ENCODE data around the gene NABP2. TPM values are rescaled to one million over a fixed set of nuclear protein-coding genes. Genes with fewer than 3 reads are reported as not detected.

The NABP2 gene
- total RNA-seq, 1 donor from 2014 or later: 23.7 TPM

- H3K36me3 Mint-ChIP-seq: peaks cover 27% of the 10 kb centered on the region
- no peak overlapping the region for H3K4me3 Mint-ChIP-seq
- no peaks in the 10 kb centered on the region for H3K27me3 Mint-ChIP-seq (ENCODE audit: low read depth)
- TF ChIP-seq CTCF (IDR thresholded peaks at IDR 0.05; ENCODE audit: unreplicated experiment): no peak
- no peak for DNase-seq (ENCODE audit: low spot score in 2 of 2, unreplicated experiment in 2 of 2)
- no peaks in the 10 kb centered on the region for H3K9me3 Mint-ChIP-seq
- no peaks in the 10 kb centered on the region for H3K4me1 Mint-ChIP-seq
- no peak overlapping the region for H3K27ac Mint-ChIP-seq
These were observed 18.7 kb upstream of the NABP2 start for GRCh38 chr12:56205445-56205844.

GRCh38 chr12:56206452-56207166 is 17.5 kb upstream of the NABP2 start:
- Mint-ChIP-seq H3K9me3 (no peaks in the 10 kb centered on the region), H3K36me3 (peaks cover 33% of the 10 kb centered on the region)

GRCh38 chr12:56208006-56208405 is 16.1 kb upstream of the NABP2 start:
- H3K27ac Mint-ChIP-seq: no peak overlapping the region
- no peaks in the 10 kb centered on the region for H3K9me3 Mint-ChIP-seq
- no peak for DNase-seq (ENCODE audit: low spot score in 2 of 2, unreplicated experiment in 2 of 2)
- H3K4me1 Mint-ChIP-seq: no peaks in the 10 kb centered on the region
- no peak overlapping the region for H3K4me3 Mint-ChIP-seq
- peaks cover 39% of the 10 kb centered on the region for H3K36me3 Mint-ChIP-seq
- no peak for TF ChIP-seq CTCF (IDR thresholded peaks at IDR 0.05; ENCODE audit: unreplicated experiment)
- H3K27me3 Mint-ChIP-seq (ENCODE audit: low read depth): no peaks in the 10 kb centered on the region

More at GRCh38 chr12:56206452-56207166, 17.5 kb upstream of the NABP2 start:
- no peaks in the 10 kb centered on the region for H3K4me1 Mint-ChIP-seq
- DNase-seq (ENCODE audit: low spot score in 2 of 2, unreplicated experiment in 2 of 2): no peak
- no peak overlapping the region for H3K4me3 Mint-ChIP-seq
- H3K27me3 Mint-ChIP-seq (ENCODE audit: low read depth): no peaks in the 10 kb centered on the region
- no peak for TF ChIP-seq CTCF (IDR thresholded peaks at IDR 0.05; ENCODE audit: unreplicated experiment)
- no peak overlapping the region for H3K27ac Mint-ChIP-seq

- Mint-ChIP-seq H3K4me3 (no peak overlapping the region), H3K4me1 (no peaks in the 10 kb centered on the region), H3K27me3 (ENCODE audit: low read depth) (no peaks in the 10 kb centered on the region), H3K27ac (no peak overlapping the region), H3K9me3 (no peaks in the 10 kb centered on the region), H3K36me3 (peaks cover 46% of the 10 kb centered on the region)
- no peak for TF ChIP-seq CTCF (IDR thresholded peaks at IDR 0.05; ENCODE audit: unreplicated experiment)
- DNase-seq (ENCODE audit: low spot score in 2 of 2, unreplicated experiment in 2 of 2): no peak
These were observed 11.8 kb upstream of the NABP2 start for GRCh38 chr12:56212361-56212760.

- Mint-ChIP-seq H3K4me1 (no peaks in the 10 kb centered on the region), H3K36me3 (peaks cover 40% of the 10 kb centered on the region), H3K9me3 (no peaks in the 10 kb centered on the region), H3K27ac (no peak overlapping the region), H3K4me3 (no peak overlapping the region), H3K27me3 (ENCODE audit: low read depth) (no peaks in the 10 kb centered on the region)
- TF ChIP-seq CTCF (IDR thresholded peaks at IDR 0.05; ENCODE audit: unreplicated experiment): no peak
- DNase-seq (ENCODE audit: low spot score in 2 of 2, unreplicated experiment in 2 of 2): no peak
These were observed 10.3 kb upstream of the NABP2 start for GRCh38 chr12:56213878-56214277.
